Psoas muscle (tissue), 8 donors: ENCODE results near the gene PHF21B. TPM values are rescaled to one million over a fixed set of nuclear protein-coding genes. Genes with fewer than 3 reads are reported as not detected.

Source experiments
- ATAC-seq, 4 donors: fragments of 200-7000 bp; cut with Tn5 transposase; one replicate each; pipeline ENCODE4 v1.9.1; 2020; ENCODE audit warnings: moderate library complexity in 3 of 4, mild to moderate bottlenecking in 2 of 4
- DNase-seq, 2 donors: peaks; one replicate each; pipeline ENCODE4 v3.0.0-alpha.2; 2020
- H3K27ac ChIP-seq: fragments of 200-600 bp; one replicate; pipeline ENCODE4 v1.8.0; 2022
- H3K27me3 ChIP-seq, 3 donors: fragments of 200-600 bp in 1 of 3; one replicate each; pipeline versions ENCODE4 v1.6.1 to v1.8.0; 2013 to 2022; ENCODE audit warnings: low read length in 2 of 3, mild to moderate bottlenecking in 2 of 3, moderate library complexity in 1 of 3; ENCODE audit not compliant: insufficient read depth in 3 of 3
- H3K36me3 ChIP-seq, 2 donors: fragments of 200-600 bp in 1 of 2; one replicate each; pipeline versions ENCODE4 v1.6.1 to v1.8.0; 2013 to 2022; ENCODE audit warnings: low read depth in 1 of 2, mild to moderate bottlenecking in 1 of 2, moderate library complexity in 1 of 2; ENCODE audit not compliant: insufficient read depth in 1 of 2
- H3K4me1 ChIP-seq: fragments of 200-600 bp; one replicate; pipeline ENCODE4 v1.8.0; 2022
- H3K4me3 ChIP-seq: fragments of 200-600 bp; one replicate; pipeline ENCODE4 v1.8.0; 2022; ENCODE audit warnings: mild to moderate bottlenecking
- H3K9me3 ChIP-seq: fragments of 200-600 bp; one replicate; pipeline ENCODE4 v1.8.0; 2022
- CTCF ChIP-seq: fragments of 200-600 bp; IDR thresholded peaks from one replicate; pipeline ENCODE4 v1.8.0; 2022; ENCODE audit warnings: antibody characterized with exemption
- WGBS, 3 donors: extraction: QIAGEN DNeasy Blood & Tissue Kit; methylation state at CpG; one replicate each; pipeline versions ENCODE4 v1.1.6 to v1.1.7; 2013; 5-methylcytosine and 5-hydroxymethylcytosine counted together
- intact Hi-C, 2 donors: fragments of 100-400 bp; cut with DNase I; formaldehyde crosslinking; loops; one replicate each; pipeline versions ENCODE4 v1.11.0 to v1.14.2; 2022
- polyA plus RNA-seq, 3 donors: library from polyadenylated mRNA; stranded (reverse); fragments of 200-250 nt; gene quantifications; one replicate each; pipeline ENCODE4 v1.2.3, GENCODE V29; 2013
- total RNA-seq, 4 donors: library from RNA; stranded (reverse); fragmentation: NEBNext Ultra II Directional in 2 of 4; extraction: Animal tissue kit (Norgen Biotek cat#: 25700) in 2 of 4; gene quantifications; one replicate each; pipeline versions ENCODE4 v1.2.1 to v1.2.4, GENCODE V29; 2021 to 2023
- donor health status: healthy with polysubstance abuse.
- donor health status: DM: no; HTN: no; CAD: no; lungs with moderate emphysema.
- donor health status: Bipolar disorder and iron deficiency.
- donor health status: healthy.
- donor health status: DM: yes; HTN: yes; CAD: no.
- donor health status: DM: no; HTN: no; CAD: no.
- donor health status: DM: no; HTN: no; CAD: no.
- donor health status: DM: yes; HTN: yes; CAD: no.

PHF21B gene
- total and polyA plus RNA-seq, 7 donors = 0.03 to 0.58 (median 0.16) TPM; not detected in 1

- no peak for TF ChIP-seq CTCF
- Histone ChIP-seq H3K27ac (no peak overlapping the region), H3K27me3 (no peaks in the 10 kb centered on the region), H3K4me1 (no peaks in the 10 kb centered on the region), H3K4me3 (no peak overlapping the region), H3K9me3 (peaks cover 14% of the 10 kb centered on the region), H3K36me3 (no peaks in the 10 kb centered on the region)
- DNase-seq (peak in 1 of 2 donors; percentile 12), ATAC-seq (no peak)
- WGBS, 3 donors = 74 to 77% (median 75%) methylated on average over 16 of the region's 16 CpGs
- intact Hi-C loops = no loop called here
Observed at GRCh38 chr22:44846726-44847275, 163.0 kb downstream of the PHF21B start.

GRCh38 chr22:44845796-44846720, 163.7 kb downstream of the PHF21B start:
- Histone ChIP-seq H3K9me3 (peaks cover 14% of the 10 kb centered on the region), H3K27ac (no peak overlapping the region), H3K36me3 (no peaks in the 10 kb centered on the region), H3K4me1 (no peaks in the 10 kb centered on the region), H3K27me3 (peaks cover 0 to 2% (median 0%) of the 10 kb centered on the region in 3 donors), H3K4me3 (no peak overlapping the region)
- ATAC-seq (no peak), DNase-seq (peak in 1 of 2 donors; percentile 34)
- no peak for TF ChIP-seq CTCF
- WGBS, 3 donors = 68 to 75% (median 73%) methylated on average over 23 to 25 of the region's 25 CpGs
- intact Hi-C loops = no loop called here

GRCh38 chr22:44845191-44845590, 164.6 kb downstream of the PHF21B start:
- no peak for TF ChIP-seq CTCF
- Histone ChIP-seq H3K4me3 (no peak overlapping the region), H3K4me1 (no peaks in the 10 kb centered on the region), H3K27me3 (peaks cover 0 to 10% (median 1%) of the 10 kb centered on the region in 3 donors), H3K27ac (no peak overlapping the region), H3K36me3 (no peaks in the 10 kb centered on the region), H3K9me3 (peaks cover 14% of the 10 kb centered on the region)
- intact Hi-C loops = no loop called here
- ATAC-seq (no peak), DNase-seq (peak in 1 of 2 donors; percentile 12)
- 95 to 98% (median 97%) methylated on average over 8 of the region's 8 CpGs for WGBS, 3 donors

- Histone ChIP-seq H3K36me3 (no peaks in the 10 kb centered on the region), H3K9me3 (peaks cover 14% of the 10 kb centered on the region), H3K27me3 (peaks cover 0 to 31% (median 9%) of the 10 kb centered on the region in 3 donors), H3K4me3 (no peak overlapping the region), H3K4me1 (no peaks in the 10 kb centered on the region), H3K27ac (no peak overlapping the region)
- intact Hi-C loops = no loop called here
- no peak for TF ChIP-seq CTCF
- WGBS, 3 donors = 69 to 83% (median 74%) methylated on average over 7 of the region's 7 CpGs
- DNase-seq (peak in 1 of 2 donors; percentile 18), ATAC-seq (no peak)
Observed at GRCh38 chr22:44842417-44842816, 167.4 kb downstream of the PHF21B start.
